ENCODE measurements around the gene CD28.

CD28 gene

DNA sequence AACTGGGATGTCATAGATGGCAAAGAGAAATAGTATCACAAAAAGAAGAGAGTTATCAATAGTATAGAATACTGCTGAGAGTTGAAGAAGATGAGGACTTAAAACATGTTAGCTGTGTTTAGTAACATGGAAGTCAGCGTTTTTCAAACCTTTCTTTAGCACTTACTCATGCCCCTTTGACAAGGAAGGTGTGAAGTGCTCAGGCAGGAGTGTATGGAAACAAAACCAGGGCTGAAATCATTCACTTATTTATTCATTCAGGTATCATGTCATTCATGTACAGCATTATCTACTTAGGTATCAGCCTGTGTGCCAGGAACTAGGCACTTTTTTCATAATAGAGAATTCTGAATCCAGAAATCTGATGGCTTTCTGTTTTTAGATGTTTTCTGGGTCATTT lies 27.2 kb downstream of the CD28 start:
- Histone ChIP-seq H3K36me3 (ENCODE audit: control insufficient read depth in 4 of 4, insufficient read depth in 4 of 4, low read length in 3 of 4) (peaks cover 0 to 2% (median 0%) of the 10 kb centered on the region in 4 experiments), H3K4me1 (ENCODE audit: control extremely low read depth in 1 of 4, control insufficient read depth in 4 of 4, insufficient read depth in 4 of 4, low read length in 3 of 4) (no peaks in the 10 kb centered on the region), H3K27me3 (replicated peaks in 2 of 5; ENCODE audit: control insufficient read depth in 4 of 5, insufficient read depth in 5 of 5, low read length in 4 of 5) (no peaks in the 10 kb centered on the region), H3K9me3 (ENCODE audit: control extremely low read depth in 1 of 5, control insufficient read depth in 4 of 5, insufficient read depth in 2 of 5, low read depth in 1 of 5, low read length in 4 of 5) (no peaks in the 10 kb centered on the region), H3K27ac (ENCODE audit: insufficient read depth in 1 of 2, low read depth in 1 of 2, low read length in 2 of 2, poor library complexity in 1 of 2, severe bottlenecking in 2 of 2) (no peak overlapping the region), H3K4me3 (ENCODE audit: control insufficient read depth in 1 of 7, extremely low read depth in 1 of 7, insufficient read depth in 4 of 7, low read depth in 2 of 7, low read length in 6 of 7) (no peak overlapping the region)
- CTCF ChIA-PET = no interaction called here
- no CpG with 5 or more reads among the region's 1 CpG for WGBS (ENCODE audit: insufficient coverage)
- no peak for DNase-seq
- POLR2A ChIA-PET = no interaction called here

GRCh38 chr2:203734276-203734983 lies 28.0 kb downstream of the CD28 start:
- Histone ChIP-seq H3K27ac (ENCODE audit: insufficient read depth in 1 of 2, low read depth in 1 of 2, low read length in 2 of 2, poor library complexity in 1 of 2, severe bottlenecking in 2 of 2) (no peak overlapping the region), H3K9me3 (ENCODE audit: control extremely low read depth in 1 of 5, control insufficient read depth in 4 of 5, insufficient read depth in 2 of 5, low read depth in 1 of 5, low read length in 4 of 5) (no peaks in the 10 kb centered on the region), H3K4me1 (ENCODE audit: control extremely low read depth in 1 of 4, control insufficient read depth in 4 of 4, insufficient read depth in 4 of 4, low read length in 3 of 4) (no peaks in the 10 kb centered on the region), H3K36me3 (ENCODE audit: control insufficient read depth in 4 of 4, insufficient read depth in 4 of 4, low read length in 3 of 4) (peaks cover 0 to 2% (median 0%) of the 10 kb centered on the region in 4 experiments), H3K4me3 (ENCODE audit: control insufficient read depth in 1 of 7, extremely low read depth in 1 of 7, insufficient read depth in 4 of 7, low read depth in 2 of 7, low read length in 6 of 7) (no peak overlapping the region), H3K27me3 (replicated peaks in 2 of 5; ENCODE audit: control insufficient read depth in 4 of 5, insufficient read depth in 5 of 5, low read length in 4 of 5) (no peaks in the 10 kb centered on the region)
- CTCF ChIA-PET = no interaction called here
- 98% methylated on average over 9 of the region's 12 CpGs for WGBS (ENCODE audit: insufficient coverage)
- POLR2A ChIA-PET = no interaction called here
- DNase-seq = no peak

DNA sequence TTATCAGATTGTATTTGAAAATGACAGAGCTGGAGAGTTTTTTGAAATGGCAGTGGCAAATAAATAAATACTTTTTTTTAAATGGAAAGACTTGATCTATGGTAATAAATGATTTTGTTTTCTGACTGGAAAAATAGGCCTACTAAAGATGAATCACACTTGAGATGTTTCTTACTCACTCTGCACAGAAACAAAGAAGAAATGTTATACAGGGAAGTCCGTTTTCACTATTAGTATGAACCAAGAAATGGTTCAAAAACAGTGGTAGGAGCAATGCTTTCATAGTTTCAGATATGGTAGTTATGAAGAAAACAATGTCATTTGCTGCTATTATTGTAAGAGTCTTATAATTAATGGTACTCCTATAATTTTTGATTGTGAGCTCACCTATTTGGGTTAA lies 30.9 kb downstream of the CD28 start:
- CTCF ChIA-PET = no interaction called here
- no peak for DNase-seq
- WGBS (ENCODE audit: insufficient coverage) = 83% methylated on average over 1 of the region's 1 CpG
- no peaks in the 10 kb centered on the region for H3K27me3 ChIP-seq (replicated peaks in 2 of 5; ENCODE audit: control insufficient read depth in 4 of 5, insufficient read depth in 5 of 5, low read length in 4 of 5)
- H3K27ac ChIP-seq (ENCODE audit: insufficient read depth in 1 of 2, low read depth in 1 of 2, low read length in 2 of 2, poor library complexity in 1 of 2, severe bottlenecking in 2 of 2) = no peak overlapping the region
- H3K9me3 ChIP-seq (ENCODE audit: control extremely low read depth in 1 of 5, control insufficient read depth in 4 of 5, insufficient read depth in 2 of 5, low read depth in 1 of 5, low read length in 4 of 5) = no peaks in the 10 kb centered on the region
- no peak overlapping the region for H3K4me3 ChIP-seq (ENCODE audit: control insufficient read depth in 1 of 7, extremely low read depth in 1 of 7, insufficient read depth in 4 of 7, low read depth in 2 of 7, low read length in 6 of 7)
- H3K36me3 ChIP-seq (ENCODE audit: control insufficient read depth in 4 of 4, insufficient read depth in 4 of 4, low read length in 3 of 4) = peaks cover 0 to 2% (median 0%) of the 10 kb centered on the region in 4 experiments
- POLR2A ChIA-PET = no interaction called here
- H3K4me1 ChIP-seq (ENCODE audit: control extremely low read depth in 1 of 4, control insufficient read depth in 4 of 4, insufficient read depth in 4 of 4, low read length in 3 of 4) = peaks cover 0 to 12% (median 2%) of the 10 kb centered on the region in 4 experiments

DNA sequence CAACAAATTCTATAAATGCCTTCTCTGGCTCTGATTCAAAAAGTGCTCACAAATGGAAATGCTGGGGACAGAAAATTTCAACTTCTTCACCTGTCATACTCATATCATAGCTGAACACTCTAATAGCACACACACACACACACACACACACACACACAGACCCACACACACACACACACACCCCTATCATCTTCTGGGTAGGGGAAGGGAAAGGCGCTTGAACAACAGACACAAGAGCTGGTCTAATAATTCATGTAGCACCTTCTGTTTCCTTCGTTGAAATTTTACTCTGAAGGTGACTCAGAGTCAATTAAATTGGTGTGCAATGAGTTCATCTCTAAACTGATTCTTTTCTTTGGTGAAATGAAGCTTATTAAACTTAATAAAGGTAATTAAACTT lies 32.9 kb downstream of the CD28 start:
- WGBS (ENCODE audit: insufficient coverage) = no CpG with 5 or more reads among the region's 2 CpGs
- DNase-seq = no peak
- POLR2A ChIA-PET = interaction anchor here (0.5 kb wide), 1 partner anchor 1710 kb away, joined by 3 read pairs; no protein-coding TSS in a partner anchor
- peaks cover 0 to 12% (median 2%) of the 10 kb centered on the region in 4 experiments for H3K4me1 ChIP-seq (ENCODE audit: control extremely low read depth in 1 of 4, control insufficient read depth in 4 of 4, insufficient read depth in 4 of 4, low read length in 3 of 4)
- H3K36me3 ChIP-seq (ENCODE audit: control insufficient read depth in 4 of 4, insufficient read depth in 4 of 4, low read length in 3 of 4) = peaks cover 0 to 2% (median 0%) of the 10 kb centered on the region in 4 experiments
- H3K27me3 ChIP-seq (replicated peaks in 2 of 5; ENCODE audit: control insufficient read depth in 4 of 5, insufficient read depth in 5 of 5, low read length in 4 of 5) = no peaks in the 10 kb centered on the region
- CTCF ChIA-PET = interaction anchor here (0.6 to 0.9 kb wide), 3 partner anchors 12 to 207 kb away, joined by 3 to 5 read pairs (median 3); no protein-coding TSS in a partner anchor
- H3K9me3 ChIP-seq (ENCODE audit: control extremely low read depth in 1 of 5, control insufficient read depth in 4 of 5, insufficient read depth in 2 of 5, low read depth in 1 of 5, low read length in 4 of 5) = no peaks in the 10 kb centered on the region
- H3K27ac ChIP-seq (ENCODE audit: insufficient read depth in 1 of 2, low read depth in 1 of 2, low read length in 2 of 2, poor library complexity in 1 of 2, severe bottlenecking in 2 of 2) = no peak overlapping the region
- no peak overlapping the region for H3K4me3 ChIP-seq (ENCODE audit: control insufficient read depth in 1 of 7, extremely low read depth in 1 of 7, insufficient read depth in 4 of 7, low read depth in 2 of 7, low read length in 6 of 7)

GRCh38 chr2:203740871-203741281 lies 34.4 kb downstream of the CD28 start:
- Histone ChIP-seq H3K4me1 (ENCODE audit: control extremely low read depth in 1 of 4, control insufficient read depth in 4 of 4, insufficient read depth in 4 of 4, low read length in 3 of 4) (peaks cover 0 to 12% (median 2%) of the 10 kb centered on the region in 4 experiments), H3K4me3 (ENCODE audit: control insufficient read depth in 1 of 7, extremely low read depth in 1 of 7, insufficient read depth in 4 of 7, low read depth in 2 of 7, low read length in 6 of 7) (no peak overlapping the region), H3K9me3 (ENCODE audit: control extremely low read depth in 1 of 5, control insufficient read depth in 4 of 5, insufficient read depth in 2 of 5, low read depth in 1 of 5, low read length in 4 of 5) (no peaks in the 10 kb centered on the region), H3K27me3 (replicated peaks in 2 of 5; ENCODE audit: control insufficient read depth in 4 of 5, insufficient read depth in 5 of 5, low read length in 4 of 5) (no peaks in the 10 kb centered on the region), H3K27ac (ENCODE audit: insufficient read depth in 1 of 2, low read depth in 1 of 2, low read length in 2 of 2, poor library complexity in 1 of 2, severe bottlenecking in 2 of 2) (no peak overlapping the region), H3K36me3 (ENCODE audit: control insufficient read depth in 4 of 4, insufficient read depth in 4 of 4, low read length in 3 of 4) (peaks cover 0 to 2% (median 0%) of the 10 kb centered on the region in 4 experiments)
- ChIA-PET CTCF (interaction anchor here (0.9 to 1.8 kb wide), 2 partner anchors 16 to 21 kb away, joined by 3 read pairs; no protein-coding TSS in a partner anchor), POLR2A (no interaction called here)
- 81% methylated on average over 2 of the region's 2 CpGs for WGBS (ENCODE audit: insufficient coverage)
- DNase-seq = peak in 2 of 3 donors; percentile 33 to 55

DNA sequence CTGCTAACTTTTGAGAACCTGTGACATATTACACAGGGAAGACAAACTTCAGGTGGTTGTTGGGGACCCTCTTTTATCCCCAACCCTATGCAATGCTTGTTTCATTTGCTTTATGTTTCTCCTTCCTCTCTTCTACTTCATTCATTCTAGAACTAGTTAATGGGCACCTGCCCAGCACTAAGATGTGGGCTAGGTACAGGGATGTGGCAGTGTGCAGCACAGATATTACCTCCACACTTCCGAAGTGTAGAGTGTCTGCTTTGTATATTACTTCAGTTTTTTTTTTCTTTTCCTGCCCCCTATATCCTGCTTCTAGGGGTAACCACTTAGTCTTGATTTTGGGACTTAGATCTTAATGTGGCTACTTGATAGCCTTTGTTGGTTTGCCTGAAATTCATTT lies 35.1 kb downstream of the CD28 start:
- no peaks in the 10 kb centered on the region for H3K9me3 ChIP-seq (ENCODE audit: control extremely low read depth in 1 of 5, control insufficient read depth in 4 of 5, insufficient read depth in 2 of 5, low read depth in 1 of 5, low read length in 4 of 5)
- CTCF ChIA-PET = interaction anchor here (1.8 kb wide), 1 partner anchor 21 kb away, joined by 3 read pairs; no protein-coding TSS in a partner anchor

DNA sequence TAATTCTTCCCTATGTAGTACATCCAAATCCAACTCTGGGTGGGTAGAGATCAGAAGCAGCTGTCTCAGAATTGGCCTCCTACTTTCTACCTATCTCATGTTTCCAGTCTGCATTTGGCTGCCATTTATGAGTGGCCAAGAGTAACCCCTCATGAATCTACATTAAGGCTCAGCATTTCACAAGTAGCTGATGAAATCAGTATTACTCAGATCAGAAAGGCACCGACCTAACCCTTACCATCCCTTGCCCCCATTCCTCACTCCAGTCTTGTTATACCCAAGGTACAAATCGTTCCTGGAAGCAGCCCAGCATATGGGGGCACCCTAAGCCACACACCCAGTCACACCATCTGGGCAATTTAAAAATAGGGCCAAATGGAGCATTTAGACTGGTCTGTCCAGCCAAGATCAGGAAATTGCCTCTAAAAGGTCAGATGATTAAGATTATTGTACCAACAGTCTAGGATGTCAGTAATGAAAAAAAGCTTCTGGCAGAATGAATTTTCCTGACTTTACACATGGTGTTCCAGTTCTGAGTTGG lies 37.1 kb downstream of the CD28 start:
- WGBS (ENCODE audit: insufficient coverage) = no CpG with 5 or more reads among the region's 2 CpGs
- CTCF ChIA-PET = no interaction called here
- Histone ChIP-seq H3K27ac (ENCODE audit: insufficient read depth in 1 of 2, low read depth in 1 of 2, low read length in 2 of 2, poor library complexity in 1 of 2, severe bottlenecking in 2 of 2) (no peak overlapping the region), H3K27me3 (replicated peaks in 2 of 5; ENCODE audit: control insufficient read depth in 4 of 5, insufficient read depth in 5 of 5, low read length in 4 of 5) (no peaks in the 10 kb centered on the region), H3K4me1 (ENCODE audit: control extremely low read depth in 1 of 4, control insufficient read depth in 4 of 4, insufficient read depth in 4 of 4, low read length in 3 of 4) (peaks cover 0 to 12% (median 2%) of the 10 kb centered on the region in 4 experiments), H3K4me3 (ENCODE audit: control insufficient read depth in 1 of 7, extremely low read depth in 1 of 7, insufficient read depth in 4 of 7, low read depth in 2 of 7, low read length in 6 of 7) (no peak overlapping the region), H3K36me3 (ENCODE audit: control insufficient read depth in 4 of 4, insufficient read depth in 4 of 4, low read length in 3 of 4) (no peaks in the 10 kb centered on the region), H3K9me3 (ENCODE audit: control extremely low read depth in 1 of 5, control insufficient read depth in 4 of 5, insufficient read depth in 2 of 5, low read depth in 1 of 5, low read length in 4 of 5) (no peaks in the 10 kb centered on the region)
- no peak for DNase-seq
- POLR2A ChIA-PET = no interaction called here

More for the DNA sequence above, 35.1 kb downstream of the CD28 start:
- H3K27me3 ChIP-seq (replicated peaks in 2 of 5; ENCODE audit: control insufficient read depth in 4 of 5, insufficient read depth in 5 of 5, low read length in 4 of 5) = no peaks in the 10 kb centered on the region
- DNase-seq = no peak
- POLR2A ChIA-PET = no interaction called here
- H3K27ac ChIP-seq (ENCODE audit: insufficient read depth in 1 of 2, low read depth in 1 of 2, low read length in 2 of 2, poor library complexity in 1 of 2, severe bottlenecking in 2 of 2) = no peak overlapping the region
- WGBS (ENCODE audit: insufficient coverage) = no CpG with 5 or more reads among the region's 1 CpG
- peaks cover 0 to 12% (median 2%) of the 10 kb centered on the region in 4 experiments for H3K4me1 ChIP-seq (ENCODE audit: control extremely low read depth in 1 of 4, control insufficient read depth in 4 of 4, insufficient read depth in 4 of 4, low read length in 3 of 4)
- no peak overlapping the region for H3K4me3 ChIP-seq (ENCODE audit: control insufficient read depth in 1 of 7, extremely low read depth in 1 of 7, insufficient read depth in 4 of 7, low read depth in 2 of 7, low read length in 6 of 7)
- H3K36me3 ChIP-seq (ENCODE audit: control insufficient read depth in 4 of 4, insufficient read depth in 4 of 4, low read length in 3 of 4) = no peaks in the 10 kb centered on the region
